OCI-LY1 (cell line): Measurements from ENCODE around the gene C1QC.

Source experiments
- EZH2 ChIP-seq: fragments of 200-600 bp; sonication (generic), shearing (Covaris generic); IDR thresholded peaks from 2 replicates; pipeline ENCODE4 v1.8.0; 2017; ENCODE audit warnings: borderline replicate concordance, mixed run types, mild to moderate bottlenecking, antibody characterized with exemption, low read length, moderate library complexity, mixed read lengths
- TF ChIP-seq, protein P1 (sequence below): fragments of 200-600 bp; sonication (generic), shearing (Covaris generic); IDR thresholded peaks from 2 replicates; pipeline ENCODE4 v1.5.1; 2017; ENCODE audit warnings: mild to moderate bottlenecking, antibody characterized with exemption, low read length, moderate library complexity, mixed read lengths

DNA sequence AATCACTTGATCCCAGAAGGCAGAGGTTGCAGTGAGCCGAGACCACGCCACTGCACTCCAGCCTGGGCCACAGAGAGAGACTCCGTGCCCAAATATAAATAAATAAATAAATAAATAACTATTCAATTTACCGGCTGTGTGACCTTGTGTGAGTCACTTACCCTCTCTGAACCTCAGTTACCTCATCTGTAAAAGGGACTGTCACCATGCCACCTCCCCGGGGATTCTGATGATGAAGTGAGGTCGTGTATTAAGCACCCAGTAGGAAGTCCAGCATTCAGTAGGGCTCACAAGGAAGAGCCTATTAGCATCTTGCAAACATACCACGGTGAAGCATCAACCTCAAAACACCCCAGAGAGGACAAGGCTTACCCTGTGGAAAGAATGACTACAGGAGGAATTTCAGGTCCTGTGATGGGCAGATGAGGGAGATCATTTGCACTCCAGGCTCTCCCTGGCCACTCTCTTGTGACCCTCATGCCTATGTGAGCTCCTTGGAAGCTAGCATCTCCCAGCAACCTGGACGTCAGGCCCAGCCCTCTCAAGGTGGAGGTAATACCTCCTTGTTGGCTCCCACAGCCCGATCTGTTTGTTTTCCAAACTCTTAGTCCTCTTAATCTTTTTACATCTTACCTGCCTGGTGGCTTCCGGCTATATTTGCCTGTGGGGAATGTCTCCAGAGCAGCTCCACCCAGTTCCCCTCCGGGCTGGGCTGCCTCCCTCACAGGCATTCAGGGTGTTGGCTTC is 14.6 kb upstream of the C1QC start:
- TF ChIP-seq, protein P1, sequence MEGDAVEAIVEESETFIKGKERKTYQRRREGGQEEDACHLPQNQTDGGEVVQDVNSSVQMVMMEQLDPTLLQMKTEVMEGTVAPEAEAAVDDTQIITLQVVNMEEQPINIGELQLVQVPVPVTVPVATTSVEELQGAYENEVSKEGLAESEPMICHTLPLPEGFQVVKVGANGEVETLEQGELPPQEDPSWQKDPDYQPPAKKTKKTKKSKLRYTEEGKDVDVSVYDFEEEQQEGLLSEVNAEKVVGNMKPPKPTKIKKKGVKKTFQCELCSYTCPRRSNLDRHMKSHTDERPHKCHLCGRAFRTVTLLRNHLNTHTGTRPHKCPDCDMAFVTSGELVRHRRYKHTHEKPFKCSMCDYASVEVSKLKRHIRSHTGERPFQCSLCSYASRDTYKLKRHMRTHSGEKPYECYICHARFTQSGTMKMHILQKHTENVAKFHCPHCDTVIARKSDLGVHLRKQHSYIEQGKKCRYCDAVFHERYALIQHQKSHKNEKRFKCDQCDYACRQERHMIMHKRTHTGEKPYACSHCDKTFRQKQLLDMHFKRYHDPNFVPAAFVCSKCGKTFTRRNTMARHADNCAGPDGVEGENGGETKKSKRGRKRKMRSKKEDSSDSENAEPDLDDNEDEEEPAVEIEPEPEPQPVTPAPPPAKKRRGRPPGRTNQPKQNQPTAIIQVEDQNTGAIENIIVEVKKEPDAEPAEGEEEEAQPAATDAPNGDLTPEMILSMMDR, result no peak
- no peak for TF ChIP-seq EZH2
